Embryonic facial prominence (tissue), 1 donor: ENCODE results near the gene FGF1.

Experiments
- DNase-seq: peaks from one replicate; pipeline ENCODE4 v3.0.0-alpha.2; 2016; ENCODE audit errors: extremely low spot score

Gene FGF1

DNA sequence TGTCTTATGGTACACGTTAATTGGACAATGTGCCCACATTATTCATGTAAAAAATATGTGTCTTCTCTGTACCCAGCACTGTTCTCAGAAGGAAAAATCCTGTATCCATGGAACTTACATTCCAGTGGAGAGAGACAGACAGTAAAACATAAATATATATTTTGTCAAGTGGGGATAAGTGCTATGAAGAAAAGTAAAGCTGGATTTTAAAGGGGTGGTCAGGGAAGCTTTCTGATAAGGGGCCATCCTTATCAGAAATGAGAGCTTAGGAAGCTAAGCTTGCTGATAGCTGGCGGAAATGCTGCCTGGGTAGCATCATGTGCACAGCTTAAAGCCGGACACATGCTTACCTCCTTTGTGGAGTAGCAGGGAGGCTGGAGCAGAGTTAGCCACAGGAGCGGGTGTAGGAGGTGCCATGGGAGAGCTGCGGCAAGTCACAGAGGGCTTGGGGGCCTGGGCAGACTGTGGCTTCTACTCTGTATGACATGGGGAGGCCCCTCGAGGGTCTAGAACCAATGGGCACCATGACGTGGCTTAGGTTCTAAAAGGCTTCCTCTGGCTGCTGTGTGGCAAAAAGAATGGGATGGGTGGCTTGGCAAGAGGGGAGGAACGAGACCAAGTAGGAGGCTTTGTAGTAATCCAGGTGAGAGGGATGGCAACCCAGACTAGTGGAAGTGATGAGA is 141.7 kb downstream of the FGF1 start:
- no peak for DNase-seq

DNA sequence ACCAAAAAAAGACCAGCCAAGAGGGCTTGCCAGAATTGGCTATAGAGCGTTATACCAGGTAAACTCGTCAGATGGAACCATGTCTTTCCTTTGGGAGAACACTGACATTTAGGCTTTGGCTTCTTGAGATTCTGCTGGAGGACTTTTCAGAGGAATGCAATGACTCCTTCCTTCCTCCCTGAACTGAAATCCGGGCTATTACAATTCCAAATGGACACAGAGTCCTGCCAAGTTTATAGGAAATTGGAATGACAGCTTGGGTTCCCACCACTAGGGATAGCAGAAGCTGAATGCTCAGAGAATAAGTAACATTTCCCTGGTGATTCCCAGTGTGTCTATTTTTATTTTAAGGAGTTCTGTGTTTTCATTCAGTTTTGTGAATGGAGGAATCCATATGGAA is 143.0 kb downstream of the FGF1 start:
- no peak for DNase-seq
